Transverse colon (tissue), 3 donors: ENCODE measurements around the gene CBFA2T2.

Experiments
- EP300 ChIP-seq: sonication (generic); formaldehyde crosslinking; IDR thresholded peaks from one replicate; pipeline ENCODE4 v1.6.1; 2017; ENCODE audit warnings: antibody characterized with exemption, low read depth
- TF ChIP-seq, protein P1 (sequence below), 5 experiments: fragments of 200-600 bp in 3 of 5; fragments of 450-650 bp in 2 of 5; sonication (generic) in 3 of 5; IDR thresholded peaks; 1 replicate in 2 of 5; 2 replicates in 3 of 5; pipeline ENCODE4 v1.5.1; 2016 to 2017; ENCODE audit warnings: antibody characterized with exemption in 5 of 5, inconsistent platforms in 3 of 5, mild to moderate bottlenecking in 2 of 5, moderate library complexity in 1 of 5

DNA sequence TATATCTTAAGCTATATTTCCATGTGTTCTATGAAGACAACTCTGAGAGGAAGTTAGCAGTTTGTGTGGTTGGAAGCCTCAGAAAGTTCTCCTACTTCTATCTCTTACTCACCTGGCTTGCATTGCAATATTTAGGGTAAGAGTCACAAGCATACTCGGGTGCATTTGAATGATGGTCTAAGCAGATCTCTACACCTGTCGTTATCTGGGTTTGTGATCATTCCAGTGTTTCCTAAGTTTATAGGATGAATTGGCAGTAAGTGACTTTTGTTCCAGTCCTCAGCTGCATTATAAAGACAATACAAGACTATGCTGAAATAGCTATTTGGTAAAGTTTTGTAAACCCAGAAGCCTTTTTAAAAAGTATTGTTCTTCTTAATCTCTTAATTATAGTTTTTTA, 36.9 kb downstream of the CBFA2T2 start:
- TF ChIP-seq, protein P1, sequence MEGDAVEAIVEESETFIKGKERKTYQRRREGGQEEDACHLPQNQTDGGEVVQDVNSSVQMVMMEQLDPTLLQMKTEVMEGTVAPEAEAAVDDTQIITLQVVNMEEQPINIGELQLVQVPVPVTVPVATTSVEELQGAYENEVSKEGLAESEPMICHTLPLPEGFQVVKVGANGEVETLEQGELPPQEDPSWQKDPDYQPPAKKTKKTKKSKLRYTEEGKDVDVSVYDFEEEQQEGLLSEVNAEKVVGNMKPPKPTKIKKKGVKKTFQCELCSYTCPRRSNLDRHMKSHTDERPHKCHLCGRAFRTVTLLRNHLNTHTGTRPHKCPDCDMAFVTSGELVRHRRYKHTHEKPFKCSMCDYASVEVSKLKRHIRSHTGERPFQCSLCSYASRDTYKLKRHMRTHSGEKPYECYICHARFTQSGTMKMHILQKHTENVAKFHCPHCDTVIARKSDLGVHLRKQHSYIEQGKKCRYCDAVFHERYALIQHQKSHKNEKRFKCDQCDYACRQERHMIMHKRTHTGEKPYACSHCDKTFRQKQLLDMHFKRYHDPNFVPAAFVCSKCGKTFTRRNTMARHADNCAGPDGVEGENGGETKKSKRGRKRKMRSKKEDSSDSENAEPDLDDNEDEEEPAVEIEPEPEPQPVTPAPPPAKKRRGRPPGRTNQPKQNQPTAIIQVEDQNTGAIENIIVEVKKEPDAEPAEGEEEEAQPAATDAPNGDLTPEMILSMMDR (IDR thresholded peaks at IDR 0.05), result no peak
- TF ChIP-seq EP300, result no peak
